Measurements from ENCODE around the gene KAT2A.
A peak's percentile ranks its signal among the peaks of the same experiment; 100 is the strongest.

Gene KAT2A

GRCh38 chr17:42112552-42113176 lies 8.5 kb downstream of the KAT2A start, which contains the start of gene DHX58:
TSS of gene DHX58 (minus strand) at chr17:42112714. CDS start at chr17:42111892, 822 bp downstream.
- DNase-seq = peak; percentile 73

GRCh38 chr17:42111871-42112551 lies 9.2 kb downstream of the KAT2A start:
- DNase-seq = no peak

GRCh38 chr17:42111265-42111636 lies 9.9 kb downstream of the KAT2A start:
- DNase-seq = no peak

- no peak for DNase-seq
Measured at GRCh38 chr17:42110301-42111264, 10.6 kb downstream of the KAT2A start.

- no peak for DNase-seq
Measured at GRCh38 chr17:42109086-42109485, 12.1 kb downstream of the KAT2A start.

- DNase-seq = peak; percentile 92 to 95
Measured at GRCh38 chr17:42107597-42108576, 13.3 kb downstream of the KAT2A start.

GRCh38 chr17:42107124-42107523 lies 14.0 kb downstream of the KAT2A start:
- DNase-seq = no peak

- no peak for DNase-seq
Measured at GRCh38 chr17:42106009-42106408, 15.2 kb downstream of the KAT2A start.

- no peak for DNase-seq
Measured at GRCh38 chr17:42104264-42104663, 16.9 kb downstream of the KAT2A start.

GRCh38 chr17:42103221-42103954 lies 17.8 kb downstream of the KAT2A start:
- DNase-seq = no peak

- DNase-seq = peak; percentile 36 to 51
Measured at GRCh38 chr17:42101513-42102292, 19.5 kb downstream of the KAT2A start.

- no peak for DNase-seq
Measured at GRCh38 chr17:42098730-42099399, 22.3 kb downstream of the KAT2A start.

GRCh38 chr17:42097691-42098631 lies 23.2 kb downstream of the KAT2A start, which contains the start of gene ZNF385C:
TSS of gene ZNF385C (minus strand) at chr17:42098473. CDS start at chr17:42063056, 35,417 bp downstream.
- DNase-seq = peak; percentile 46 to 51

GRCh38 chr17:42096360-42097111 lies 24.6 kb downstream of the KAT2A start:
- no peak for DNase-seq

- no peak for DNase-seq
Measured at GRCh38 chr17:42094375-42095069, 26.6 kb downstream of the KAT2A start.

GRCh38 chr17:42092939-42093338 lies 28.2 kb downstream of the KAT2A start:
- no peak for DNase-seq

Measured in activated CD4-positive, alpha-beta T cell treated with anti-CD3 and anti-CD28 coated beads for 4 hours (primary cell).